Right ventricle myocardium superior (tissue), 1 donor: ENCODE data around the gene ATP6V0E1. TPM values are rescaled to one million over a fixed set of nuclear protein-coding genes. Genes with fewer than 3 reads are reported as not detected.
"Not testable (repeated sequence)": the region's sequence is repeated elsewhere in the genome, so short reads cannot be mapped to it uniquely, and the experiment has no call there.

Source experiments
- ATAC-seq: fragments of 200-7000 bp; cut with Tn5 transposase; one replicate; pipeline ENCODE4 v1.9.1; 2020; ENCODE audit warnings: mild to moderate bottlenecking; ENCODE audit not compliant: poor library complexity
- DNase-seq: peaks from one replicate; pipeline ENCODE4 v3.0.0-alpha.2; 2020
- intact Hi-C: fragments of 100-400 bp; cut with DNase I; formaldehyde crosslinking; loops from one replicate; pipeline ENCODE4 v1.11.2; 2022
- total RNA-seq: library from RNA; stranded (reverse); fragmentation: NEBNext Ultra II Directional; extraction: Animal tissue kit (Norgen Biotek cat#: 25700); gene quantifications from one replicate; pipeline ENCODE4 v1.2.1, GENCODE V29; 2021
- donor health status: DM: no; HTN: yes; CAD: no; lungs with severe emphysema.

Gene ATP6V0E1
- total RNA-seq, 1 donor from 2014 or later: 187 TPM

DNA sequence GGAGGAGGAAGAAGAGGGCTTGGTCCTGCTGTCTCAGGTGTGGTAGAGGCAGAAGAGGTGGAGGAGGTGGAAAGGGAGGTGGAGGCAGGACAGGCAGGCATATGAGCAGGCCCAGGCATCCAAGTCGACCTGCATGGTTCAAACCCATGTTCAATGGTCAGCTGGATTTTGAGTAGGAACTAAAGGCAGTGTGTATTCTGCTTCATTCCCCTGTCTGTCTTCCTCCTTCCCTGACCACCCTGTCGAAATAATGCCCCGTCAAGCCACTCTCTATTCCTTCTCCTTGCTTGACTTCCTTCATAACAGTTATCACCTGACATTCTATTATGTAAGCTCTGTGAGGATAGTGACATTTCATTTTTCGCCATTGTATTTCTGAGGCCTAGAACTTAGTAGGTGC, 34.8 kb downstream of the ATP6V0E1 start:
- DNase-seq (no peak), ATAC-seq (no peak)
- intact Hi-C loops: loop anchor here (10.0 kb wide), 1 partner anchor 126 kb away; the partner anchor contains the start of gene BNIP1

DNA sequence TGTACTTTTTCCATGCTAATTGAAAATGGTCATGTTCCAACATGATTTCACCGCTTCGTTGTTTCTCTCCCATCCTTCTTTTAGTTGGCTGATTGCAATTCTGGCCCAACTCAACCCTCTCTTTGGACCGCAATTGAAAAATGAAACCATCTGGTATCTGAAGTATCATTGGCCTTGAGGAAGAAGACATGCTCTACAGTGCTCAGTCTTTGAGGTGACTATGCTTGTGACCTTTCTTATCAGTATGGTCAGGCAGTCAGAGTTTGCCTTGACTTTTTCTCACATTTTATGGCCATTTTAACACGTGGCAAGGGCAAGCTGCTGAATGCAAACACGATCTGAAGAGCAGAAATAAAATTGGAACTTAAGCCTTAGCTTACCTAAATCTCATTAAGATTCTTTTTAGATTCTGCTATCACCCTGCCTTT, 36.6 kb downstream of the ATP6V0E1 start:
- ATAC-seq (no peak), DNase-seq (no peak)
- intact Hi-C loops: no loop called here

DNA sequence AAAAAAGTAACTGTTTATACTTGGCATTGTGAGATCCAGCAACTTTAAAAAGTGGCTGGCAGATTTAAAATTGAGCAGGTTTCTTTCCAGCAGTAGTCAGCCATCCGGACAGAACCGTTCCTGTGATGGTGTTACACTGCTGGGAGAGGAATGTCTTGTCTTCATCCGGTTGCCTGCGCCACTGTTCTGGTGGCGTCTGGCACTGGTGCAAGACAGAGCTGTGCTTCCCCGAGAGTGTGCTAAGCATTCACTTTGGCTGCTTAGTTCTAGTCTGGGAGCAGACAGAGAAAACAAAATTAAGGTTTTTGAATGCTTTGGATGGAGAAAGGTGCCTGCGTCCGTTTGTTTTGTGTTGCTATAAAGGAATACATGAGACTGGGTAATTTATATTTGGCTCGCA, 37.1 kb downstream of the ATP6V0E1 start:
- intact Hi-C loops: no loop called here
- peak; percentile 42 for ATAC-seq
- DNase-seq: peak; percentile 61

- intact Hi-C loops: no loop called here
- ATAC-seq: no peak
- DNase-seq: no peak
Measured at GRCh38 chr5:173025651-173026050, 42.1 kb downstream of the ATP6V0E1 start.

DNA sequence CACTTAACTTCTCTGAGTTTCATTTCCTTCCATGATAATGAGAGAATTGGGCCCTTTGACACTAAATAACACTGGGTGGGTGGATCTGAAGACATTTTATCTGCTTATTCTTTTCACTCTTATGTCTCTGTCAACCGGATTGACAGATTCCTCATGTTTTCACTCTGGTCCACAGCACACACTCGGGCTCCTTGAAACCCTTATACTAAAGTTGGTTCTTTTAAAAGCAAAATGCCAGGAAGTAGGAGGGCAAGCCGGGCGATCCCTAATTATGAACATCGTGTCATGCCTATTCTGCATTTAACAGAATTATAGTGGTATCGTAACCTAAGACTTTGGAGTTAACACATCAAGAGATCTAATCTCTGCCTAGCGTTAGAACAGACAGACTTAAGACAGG, 44.3 kb downstream of the ATP6V0E1 start:
- intact Hi-C loops: no loop called here
- no peak for DNase-seq
- ATAC-seq: no peak

DNA sequence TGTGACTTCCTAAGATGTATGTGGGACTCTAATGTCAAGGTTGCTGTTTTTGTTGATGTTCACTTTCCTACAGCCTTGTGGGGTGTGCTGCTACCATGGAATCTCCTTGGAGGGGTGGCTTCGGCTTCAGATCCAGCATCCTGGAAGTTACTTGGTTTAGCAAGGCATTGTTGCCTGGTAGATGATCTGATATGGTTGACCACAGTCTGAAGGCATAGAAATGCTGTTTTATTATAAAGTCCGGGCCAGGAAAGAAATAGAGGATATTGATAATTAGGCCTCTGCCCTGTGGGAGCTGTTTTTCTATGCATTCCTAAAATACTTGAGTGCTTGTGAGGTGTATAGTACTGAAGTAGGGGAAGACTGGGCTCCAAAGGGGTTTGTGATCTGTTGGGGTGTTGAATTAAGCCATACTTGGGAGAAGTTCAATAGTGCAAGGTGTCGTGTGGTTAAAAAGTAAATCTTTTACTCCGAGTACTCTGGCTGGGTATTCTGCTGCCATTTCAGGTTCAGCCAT, 45.3 kb downstream of the ATP6V0E1 start:
- ATAC-seq (peak; percentile 8), DNase-seq (no peak)
- intact Hi-C loops: no loop called here

- intact Hi-C loops: no loop called here
- ATAC-seq (peak; percentile 73), DNase-seq (no peak)
Measured at GRCh38 chr5:173029499-173029921, 45.9 kb downstream of the ATP6V0E1 start.

DNA sequence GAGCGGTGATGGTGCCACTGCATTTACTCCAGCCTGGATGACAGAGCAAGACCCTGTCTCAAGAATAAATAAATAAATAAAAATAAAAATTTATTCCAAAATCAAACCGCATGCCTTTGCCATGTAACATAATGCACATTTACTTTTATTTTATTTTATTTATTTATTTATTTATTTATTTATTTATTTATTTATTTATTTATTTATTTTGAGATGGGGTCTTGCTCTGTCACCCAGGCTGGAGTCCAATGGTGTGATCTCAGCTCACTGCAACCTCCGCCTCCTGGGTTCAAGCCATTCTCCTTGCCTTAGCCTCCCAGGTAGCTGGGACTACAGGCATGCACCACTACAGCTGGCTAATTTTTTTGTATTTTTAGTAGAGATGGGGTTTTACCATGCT, 48.5 kb downstream of the ATP6V0E1 start:
- intact Hi-C loops, ATAC-seq, DNase-seq: not testable (repeated sequence)

- intact Hi-C loops: no loop called here
- DNase-seq (no peak), ATAC-seq (no peak)
Measured at GRCh38 chr5:173032730-173033129, 49.2 kb downstream of the ATP6V0E1 start.

DNA sequence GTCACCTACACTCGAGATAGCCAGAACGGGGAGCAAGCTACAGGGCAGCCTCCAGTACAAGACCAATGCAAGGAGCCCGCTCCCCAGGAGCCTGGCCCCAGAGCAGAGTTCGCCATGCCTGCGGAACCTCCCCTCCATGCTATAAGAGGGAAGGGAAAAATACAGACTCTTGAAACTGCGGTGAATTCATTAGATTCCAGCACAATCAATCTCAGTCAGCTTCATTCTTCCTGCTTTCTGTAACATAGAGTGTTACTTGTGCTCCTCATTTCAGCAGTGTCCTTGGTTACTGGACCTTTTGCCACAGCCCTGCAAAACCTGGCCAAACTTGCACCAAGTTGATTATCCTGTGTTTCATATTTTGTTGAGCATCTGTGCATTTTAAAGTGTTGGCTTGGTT, 50.4 kb downstream of the ATP6V0E1 start:
- no peak for ATAC-seq

GRCh38 chr5:173035904-173036707, 52.5 kb downstream of the ATP6V0E1 start:
- no peak for ATAC-seq
- no peak for DNase-seq
- intact Hi-C loops: no loop called here

More for the DNA sequence above, 50.4 kb downstream of the ATP6V0E1 start:
- no peak for DNase-seq
- intact Hi-C loops: no loop called here

- ATAC-seq (no peak), DNase-seq (no peak)
- intact Hi-C loops: no loop called here
Measured at GRCh38 chr5:173039188-173039587, 55.6 kb downstream of the ATP6V0E1 start.

DNA sequence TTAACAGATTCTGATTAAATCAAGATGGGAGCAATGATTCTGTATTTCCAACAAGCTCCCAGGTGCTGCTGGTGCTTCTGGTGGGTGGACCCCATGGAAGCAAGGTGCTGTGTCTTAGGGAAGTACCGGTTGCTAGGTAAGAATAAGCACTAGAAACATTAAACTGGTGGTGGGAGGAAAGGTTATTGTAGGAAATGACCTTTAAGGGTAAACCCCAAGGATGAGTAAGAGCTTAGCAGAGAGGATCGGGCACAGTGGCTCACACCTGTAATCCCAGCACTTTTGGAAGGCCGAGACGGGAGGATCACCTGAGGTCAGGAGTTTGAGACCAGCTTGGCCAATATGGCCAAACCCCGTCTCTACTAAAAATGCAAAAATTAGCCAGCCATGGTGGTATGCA, 56.4 kb downstream of the ATP6V0E1 start:
- intact Hi-C loops: no loop called here
- DNase-seq: no peak
- ATAC-seq: no peak

GRCh38 chr5:173041881-173042762, 58.6 kb downstream of the ATP6V0E1 start:
- ATAC-seq: no peak
- intact Hi-C loops: no loop called here
- DNase-seq: no peak

DNA sequence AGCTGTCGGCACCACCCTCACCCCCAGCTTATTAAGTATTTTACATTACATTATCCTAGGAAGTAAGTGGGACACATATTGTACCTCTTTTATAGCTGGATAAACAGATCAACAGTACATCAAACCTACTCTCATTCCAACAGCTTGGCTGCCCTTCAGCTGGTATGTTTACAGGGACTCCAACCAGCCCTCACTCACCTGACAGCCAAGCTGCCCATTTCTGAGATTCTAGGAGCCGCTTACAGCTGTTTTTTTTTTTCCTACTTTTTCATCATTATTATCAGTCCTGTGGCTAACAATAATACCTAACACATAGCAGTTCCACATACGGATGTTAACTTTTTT, 59.2 kb downstream of the ATP6V0E1 start:
- ATAC-seq: no peak
- intact Hi-C loops: no loop called here

GRCh38 chr5:173045474-173045873, 61.9 kb downstream of the ATP6V0E1 start:
- ATAC-seq (no peak), DNase-seq (no peak)
- intact Hi-C loops: no loop called here

More for the DNA sequence above, 59.2 kb downstream of the ATP6V0E1 start:
- no peak for DNase-seq

GRCh38 chr5:173047096-173047837, 63.7 kb downstream of the ATP6V0E1 start:
- DNase-seq, intact Hi-C loops: not testable (repeated sequence)
- peak; percentile 55 for ATAC-seq

DNA sequence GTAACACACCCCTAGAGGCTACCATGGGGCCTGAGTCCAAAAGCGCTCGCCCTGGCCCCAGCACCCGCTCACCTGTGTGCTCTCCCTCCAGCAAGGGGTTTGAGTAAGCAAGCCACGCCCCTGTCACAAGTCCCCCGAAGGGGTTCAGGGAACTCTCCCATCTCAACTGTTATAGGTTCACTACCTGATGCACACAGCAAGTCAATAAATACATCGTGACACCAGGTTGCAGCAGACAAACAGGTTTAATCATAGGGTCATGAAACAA, 64.2 kb downstream of the ATP6V0E1 start:
- DNase-seq: no peak
- intact Hi-C loops: no loop called here
- no peak for ATAC-seq

- intact Hi-C loops: no loop called here
- ATAC-seq (no peak), DNase-seq (no peak)
Measured at GRCh38 chr5:173050791-173051190, 67.2 kb downstream of the ATP6V0E1 start.
